Renal cortex interstitium (tissue), 15 donors: ENCODE results near the gene INPP5A. TPM values are rescaled to one million over a fixed set of nuclear protein-coding genes. Genes with fewer than 3 reads are reported as not detected.
"Not testable (repeated sequence)": the region's sequence is repeated elsewhere in the genome, so short reads cannot be mapped to it uniquely, and the experiment has no call there.

Experiments used
- DNase-seq, 11 donors: peaks; one replicate each; pipeline ENCODE4 v3.0.0-alpha.2; 2013; ENCODE audit warnings: low read depth in 9 of 11, low spot score in 4 of 11; ENCODE audit errors: extremely low read depth in 1 of 11
- long read RNA-seq, 16 experiments: transcript quantifications; one replicate each; lab custom pipeline, GENCODE V29; 2026
- polyA plus RNA-seq, 3 donors: library from polyadenylated mRNA; unstranded; fragments of 120-200 nt; gene quantifications; one replicate each; pipeline ENCODE4 v1.2.1, GENCODE V29; 2013; ENCODE audit not compliant: insufficient read length in 3 of 3

INPP5A gene, protein sequence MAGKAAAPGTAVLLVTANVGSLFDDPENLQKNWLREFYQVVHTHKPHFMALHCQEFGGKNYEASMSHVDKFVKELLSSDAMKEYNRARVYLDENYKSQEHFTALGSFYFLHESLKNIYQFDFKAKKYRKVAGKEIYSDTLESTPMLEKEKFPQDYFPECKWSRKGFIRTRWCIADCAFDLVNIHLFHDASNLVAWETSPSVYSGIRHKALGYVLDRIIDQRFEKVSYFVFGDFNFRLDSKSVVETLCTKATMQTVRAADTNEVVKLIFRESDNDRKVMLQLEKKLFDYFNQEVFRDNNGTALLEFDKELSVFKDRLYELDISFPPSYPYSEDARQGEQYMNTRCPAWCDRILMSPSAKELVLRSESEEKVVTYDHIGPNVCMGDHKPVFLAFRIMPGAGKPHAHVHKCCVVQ
- polyA plus RNA-seq: 10 to 100 TPM; 30.7 to 33.1 (median 31.3) TPM
- long read RNA-seq, donor 1, partial matches to known transcripts: 6 of 9 reads
- long read RNA-seq, donor 1, other reads (novel, unspliced or antisense): 0 of 9 reads
- long read RNA-seq, donor 2, partial matches to known transcripts: 6 of 7 reads
- long read RNA-seq, donor 2, other reads (novel, unspliced or antisense): 0 of 7 reads
- long read RNA-seq, donor 3, transcript INPP5A-203 (16 exons, 2,967 nt): major isoform, 10 of 15 reads
- long read RNA-seq, donor 3, partial matches to known transcripts: 5 of 15 reads
- long read RNA-seq, donor 3, other reads (novel, unspliced or antisense): 0 of 15 reads
- long read RNA-seq, donor 4, partial matches to known transcripts: 0 of 3 reads
- long read RNA-seq, donor 4, other reads (novel, unspliced or antisense): 0 of 3 reads
- long read RNA-seq, donor 5: 0 reads
- long read RNA-seq, donor 6, partial matches to known transcripts: 47 of 49 reads
- long read RNA-seq, donor 6, other reads (novel, unspliced or antisense): 0 of 49 reads
- long read RNA-seq, donor 7, partial matches to known transcripts: 0 of 4 reads
- long read RNA-seq, donor 7, other reads (novel, unspliced or antisense): 0 of 4 reads
- long read RNA-seq, donor 8, transcript INPP5A-203 (16 exons, 2,967 nt): major isoform, 10 of 10 reads
- long read RNA-seq, donor 8, partial matches to known transcripts: 0 of 10 reads
- long read RNA-seq, donor 8, other reads (novel, unspliced or antisense): 0 of 10 reads
- long read RNA-seq, donor 9, transcript INPP5A-203 (16 exons, 2,967 nt): major isoform, 5 of 51 reads
- long read RNA-seq, donor 9, partial matches to known transcripts: 46 of 51 reads
- long read RNA-seq, donor 9, other reads (novel, unspliced or antisense): 0 of 51 reads
- long read RNA-seq, donor 10, partial matches to known transcripts: 29 of 33 reads
- long read RNA-seq, donor 10, other reads (novel, unspliced or antisense): 0 of 33 reads
- long read RNA-seq, donor 11, partial matches to known transcripts: 0 of 2 reads
- long read RNA-seq, donor 11, other reads (novel, unspliced or antisense): 0 of 2 reads
- long read RNA-seq, donor 12, partial matches to known transcripts: 0 of 2 reads
- long read RNA-seq, donor 12, other reads (novel, unspliced or antisense): 0 of 2 reads
- long read RNA-seq, donor 13: 0 reads
- long read RNA-seq, donor 14, transcript INPP5A-203 (16 exons, 2,967 nt): major isoform, 8 of 9 reads
- long read RNA-seq, donor 14, partial matches to known transcripts: 0 of 9 reads
- long read RNA-seq, donor 14, other reads (novel, unspliced or antisense): 0 of 9 reads
- long read RNA-seq, donor 15, partial matches to known transcripts: 28 of 30 reads
- long read RNA-seq, donor 15, other reads (novel, unspliced or antisense): 0 of 30 reads
- long read RNA-seq, donor 16, transcript INPP5A-203 (16 exons, 2,967 nt): major isoform, 8 of 149 reads
- long read RNA-seq, donor 16, partial matches to known transcripts: 139 of 149 reads
- long read RNA-seq, donor 16, other reads (novel, unspliced or antisense): 0 of 149 reads

DNA sequence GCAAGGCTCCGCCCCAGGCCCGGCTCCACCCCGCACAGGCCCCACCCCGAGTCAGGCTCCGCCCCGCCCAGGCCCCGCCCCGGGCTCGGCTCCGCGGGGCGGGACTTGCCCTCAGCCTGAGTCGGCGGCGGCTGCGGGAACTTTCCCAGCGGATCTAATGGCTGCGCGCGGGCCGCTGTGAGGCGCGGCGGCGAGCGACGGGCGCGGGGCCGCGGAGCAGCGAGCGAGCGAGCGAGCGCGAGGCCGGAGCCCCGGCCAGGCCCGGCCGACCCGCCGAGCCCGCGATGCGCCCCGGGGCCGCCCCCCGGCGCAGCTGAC lies at the start of gene INPP5A:
TSS of gene INPP5A (plus strand) at position 104 of the 318 bp plus-strand sequence. CDS start 310 bp downstream, outside the sequence.
- DNase-seq: no peak

DNA sequence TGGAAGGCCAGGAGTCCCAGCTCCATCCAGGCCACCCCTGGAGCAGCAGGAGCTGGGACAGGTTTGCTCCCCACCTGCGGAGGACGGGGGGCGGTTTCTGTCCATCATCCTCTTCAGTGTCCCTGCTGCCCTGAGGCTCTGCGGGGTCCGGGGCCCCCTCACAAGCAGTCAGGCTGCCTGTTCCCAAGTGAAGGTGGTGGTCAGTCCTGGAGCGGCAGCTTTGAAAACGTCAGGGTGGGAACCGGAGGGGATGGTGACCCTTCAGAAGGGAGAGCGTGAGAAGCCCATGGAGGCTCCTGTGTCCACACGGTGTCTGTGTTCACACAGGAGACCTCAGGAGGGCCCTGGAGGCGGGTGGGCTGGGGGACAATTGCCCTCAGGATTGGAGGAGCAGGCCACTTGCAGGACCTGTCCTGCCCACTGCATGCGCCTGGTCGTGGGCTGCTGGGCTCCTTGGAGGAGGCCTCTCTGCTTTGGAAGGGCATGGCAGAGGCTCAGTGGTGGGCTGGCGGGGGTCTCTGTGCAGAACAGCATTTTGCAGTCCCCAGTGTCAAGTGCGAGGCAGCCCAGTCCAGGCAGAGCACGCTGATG lies 49.3 kb upstream of the INPP5A start:
- DNase-seq: no peak

DNA sequence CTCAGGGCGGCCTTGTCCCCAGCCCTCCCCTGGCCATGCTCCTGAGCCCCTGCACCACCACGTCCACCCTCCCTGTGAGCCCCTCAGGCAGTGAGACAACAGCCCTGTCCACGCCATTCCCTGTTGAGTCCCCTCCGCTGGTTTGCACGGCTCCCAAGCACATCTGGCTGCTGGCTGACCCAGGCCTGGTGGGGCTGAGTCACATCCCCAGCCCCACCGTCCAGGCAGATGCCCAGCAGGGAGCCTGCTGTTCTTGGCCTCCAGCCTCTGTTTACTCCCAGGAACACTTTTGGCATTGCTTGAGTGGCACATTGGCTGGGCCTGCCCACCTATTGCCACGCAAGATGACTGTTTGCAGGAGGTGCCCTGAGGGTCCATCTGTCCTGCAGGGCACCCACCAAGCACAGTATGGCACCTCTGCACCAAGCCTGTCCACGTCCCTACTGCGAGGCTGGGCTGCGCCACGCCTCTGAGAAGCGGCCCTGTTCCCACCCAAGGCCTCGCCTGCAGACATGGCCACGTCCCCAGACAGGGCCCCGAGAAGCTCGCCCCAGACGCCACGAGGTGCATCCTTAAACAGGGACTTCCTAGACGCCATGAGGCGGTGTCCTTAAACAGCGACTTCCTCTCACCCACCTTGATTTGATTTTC lies 48.4 kb upstream of the INPP5A start:
- DNase-seq: no peak

DNA sequence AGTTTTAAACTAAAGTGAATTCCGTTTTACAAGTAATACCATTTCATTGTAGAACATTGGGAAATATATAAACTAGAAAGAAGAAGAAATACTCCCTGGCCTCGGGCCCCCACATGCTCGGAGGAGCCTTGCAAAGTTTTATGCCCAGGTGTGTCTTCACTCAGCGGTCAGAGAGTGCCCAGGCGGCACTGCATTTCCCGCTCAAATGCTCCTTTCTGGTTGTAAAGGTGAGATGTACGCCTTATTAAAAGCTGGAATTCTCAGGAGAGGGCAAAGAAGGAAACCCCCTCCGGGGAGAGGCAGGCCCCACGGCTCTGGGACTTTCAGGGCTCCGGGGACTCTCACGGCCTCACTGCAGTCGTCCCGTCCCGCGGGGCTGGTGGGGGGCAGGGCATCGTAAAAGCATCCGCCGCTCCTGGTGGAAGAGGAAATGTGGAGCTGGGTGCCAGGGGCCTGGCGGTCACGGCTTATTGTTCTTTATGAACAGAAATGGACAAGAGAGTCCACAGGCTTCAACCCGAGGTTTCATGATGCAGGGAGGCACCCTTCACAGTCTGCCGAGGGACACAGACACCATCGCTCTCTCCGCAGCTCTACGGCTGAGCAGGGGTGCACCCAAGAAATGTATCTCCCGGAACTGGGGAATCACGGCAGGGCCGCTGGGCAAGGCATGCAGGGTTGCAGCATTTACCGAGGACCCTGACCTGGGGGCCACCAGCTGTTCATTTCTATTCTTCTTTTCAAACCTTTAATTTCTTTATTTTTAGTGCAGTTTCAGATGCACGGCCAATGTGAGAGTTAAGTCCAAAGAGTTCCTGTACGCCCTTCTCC lies 47.7 kb upstream of the INPP5A start:
- DNase-seq: no peak

DNA sequence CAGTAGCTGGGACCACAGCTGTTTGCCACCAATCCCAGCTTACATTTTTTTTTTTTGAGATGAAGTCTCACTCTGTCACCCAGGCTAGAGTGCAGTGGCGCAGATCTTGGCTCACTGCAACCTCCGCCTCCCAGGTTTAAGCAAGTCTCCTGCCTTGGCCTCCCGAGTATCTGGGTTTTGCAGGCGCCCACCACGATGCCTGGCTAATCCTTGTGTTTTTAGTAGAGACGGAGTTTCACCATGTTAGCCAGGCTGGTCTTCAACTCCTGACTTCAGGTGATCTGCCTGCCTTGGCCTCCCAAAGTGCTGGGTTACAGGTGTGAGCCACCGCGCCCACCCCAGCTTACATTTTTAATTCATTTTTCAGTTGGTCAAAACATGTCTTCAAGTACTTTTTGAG lies 46.1 kb upstream of the INPP5A start:
- not testable (repeated sequence) for DNase-seq

DNA sequence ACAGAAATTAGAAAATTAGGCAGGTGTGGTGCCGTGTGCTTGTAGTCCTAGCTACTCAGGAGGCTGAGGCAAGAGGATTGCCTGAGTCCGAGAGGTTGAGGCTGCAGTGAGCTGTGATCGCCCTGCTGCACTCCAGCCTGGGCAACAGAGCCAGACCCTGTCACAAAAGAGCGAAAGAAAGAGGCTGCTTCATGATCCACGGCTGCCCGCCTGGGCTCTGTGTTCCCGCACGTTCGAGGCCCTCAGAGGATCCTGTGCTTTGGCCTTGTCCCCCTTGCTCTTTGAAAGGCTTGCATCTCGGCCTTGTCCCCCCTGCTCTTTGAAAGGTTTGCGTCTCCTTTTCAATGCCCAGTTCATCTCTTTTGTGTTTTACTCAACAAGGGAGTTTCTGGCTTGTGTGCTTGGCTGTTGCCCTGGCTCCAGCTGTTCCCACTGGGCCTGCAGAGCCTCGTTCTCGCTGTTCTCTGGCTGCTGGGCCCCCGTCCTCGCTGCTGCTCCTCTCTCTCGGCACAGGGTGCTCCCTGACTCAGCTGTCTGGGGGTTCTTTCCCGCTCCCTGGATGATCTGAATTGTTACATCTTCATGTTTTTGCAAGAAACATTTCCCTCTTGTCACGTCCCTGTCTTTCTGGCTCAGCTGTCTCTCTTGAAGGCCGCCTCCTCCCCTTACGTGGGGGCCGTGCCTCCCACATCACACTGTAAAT lies 45.1 kb upstream of the INPP5A start:
- no peak for DNase-seq

DNA sequence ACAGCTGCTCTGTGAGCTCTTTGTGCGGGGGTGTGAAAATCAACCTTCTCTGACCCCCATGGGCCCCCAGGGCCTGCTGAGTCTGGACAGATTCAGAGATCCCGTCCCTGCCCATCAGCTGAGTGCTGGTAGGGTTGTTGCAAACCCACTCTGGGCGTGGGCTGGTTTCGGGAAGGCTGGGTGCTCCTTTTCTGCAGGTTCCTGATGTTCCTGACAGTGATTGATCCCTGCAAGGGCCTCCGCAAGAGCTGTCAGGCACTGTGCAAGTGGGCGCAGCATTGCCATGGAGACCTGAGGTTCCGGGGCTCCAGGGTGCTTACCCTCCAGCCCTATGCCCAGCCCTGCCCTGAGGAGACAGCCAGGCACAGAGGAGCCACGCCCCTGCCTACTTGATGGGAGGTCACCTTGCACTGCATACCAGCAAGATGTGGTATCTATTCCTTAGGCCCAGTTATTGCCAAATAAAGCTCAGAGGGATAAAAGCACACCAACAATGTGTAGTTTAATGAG lies 44.3 kb upstream of the INPP5A start:
- no peak for DNase-seq

DNA sequence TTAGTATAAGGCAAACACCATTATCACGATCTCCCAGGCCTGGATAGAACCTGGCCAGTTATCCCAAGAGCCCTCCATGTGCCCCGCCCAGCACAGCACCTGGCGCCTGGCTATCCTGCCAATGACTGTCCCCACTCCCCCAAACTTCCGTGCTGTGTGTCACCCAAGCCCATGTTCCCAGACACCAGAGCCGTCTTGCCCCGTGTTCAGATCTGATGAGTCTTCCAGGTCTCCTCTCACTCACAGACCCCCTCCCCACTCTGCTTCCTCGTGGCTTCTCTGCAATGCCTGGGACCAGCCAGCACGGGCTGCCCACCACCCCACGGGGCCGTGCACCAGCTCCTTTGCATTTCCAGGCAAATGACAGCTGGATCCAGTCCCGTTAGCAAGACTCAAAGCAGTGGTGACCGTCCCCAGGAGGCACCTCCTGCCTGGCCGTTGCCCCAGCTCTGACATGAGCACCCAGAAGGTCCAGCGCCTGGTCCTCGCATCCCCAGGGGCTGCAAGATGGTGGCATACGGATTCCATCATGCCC lies 43.8 kb upstream of the INPP5A start:
- no peak for DNase-seq

DNA sequence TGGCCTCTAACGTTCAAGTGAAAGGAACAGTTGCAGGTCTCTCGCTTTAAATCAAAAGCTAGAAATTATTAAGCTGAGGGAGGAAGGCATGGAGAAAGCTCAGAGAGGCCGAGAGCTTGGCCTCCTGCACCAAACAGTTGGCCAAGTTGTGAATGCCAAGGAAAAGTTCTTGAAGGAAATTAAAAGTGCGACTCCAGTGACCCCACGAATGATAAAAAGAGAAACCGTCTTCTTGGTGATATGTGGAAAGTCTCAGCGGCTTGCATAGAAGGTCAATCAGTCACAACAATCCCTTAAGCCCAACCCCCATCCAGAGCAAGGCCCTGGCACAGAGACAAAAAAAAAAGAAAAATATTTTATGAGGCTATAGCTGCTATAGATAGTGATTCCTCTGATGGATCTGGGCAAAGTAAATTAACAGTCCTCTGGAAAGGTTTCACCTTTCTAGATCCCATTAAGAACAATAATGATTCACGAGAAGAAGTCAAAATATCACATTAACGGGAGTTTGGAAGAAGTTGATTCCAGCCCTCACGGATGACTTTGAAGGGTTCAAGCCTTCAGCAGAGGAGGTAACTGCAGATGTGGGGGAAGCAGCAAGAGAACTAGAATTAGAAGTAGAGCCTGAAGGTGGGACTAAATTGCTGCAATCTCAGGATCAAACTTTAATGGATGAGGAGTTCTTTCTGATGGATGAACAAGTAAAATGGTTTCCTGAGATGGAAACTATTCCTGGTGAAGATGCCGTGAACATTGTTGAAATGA lies 42.5 kb upstream of the INPP5A start:
- no peak for DNase-seq

DNA sequence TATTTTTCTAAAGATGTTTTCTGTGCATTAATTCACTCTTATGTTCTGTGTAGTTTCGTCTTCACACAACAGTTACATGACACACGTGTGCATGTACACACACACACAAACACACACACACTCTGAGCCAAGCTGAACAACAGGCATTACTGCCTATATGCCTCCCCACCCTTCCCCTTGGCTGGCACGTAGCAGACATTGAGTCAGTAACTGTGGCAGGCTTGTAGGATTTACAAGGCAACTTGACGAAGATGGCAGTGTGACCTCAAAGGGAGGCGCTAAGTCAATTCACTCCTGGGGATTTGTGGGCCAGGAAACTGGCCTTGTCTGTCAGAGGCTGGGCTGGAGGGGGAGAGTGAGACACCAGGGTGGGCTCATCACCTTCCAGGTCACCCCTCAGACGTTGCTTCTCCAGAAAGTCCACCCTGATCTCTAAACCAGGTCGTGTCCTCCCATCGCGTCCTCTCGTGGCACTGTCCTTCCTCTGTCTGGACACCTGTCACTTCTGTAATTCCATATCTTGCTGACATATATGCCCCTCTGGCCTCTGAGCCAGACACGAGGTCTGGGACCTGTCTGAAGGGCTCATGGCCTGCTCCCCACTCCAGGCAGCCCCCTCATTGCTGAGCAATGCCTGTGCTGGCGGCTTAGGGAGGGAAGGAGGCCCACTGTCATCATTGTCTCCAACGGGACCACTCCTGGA lies 41.1 kb upstream of the INPP5A start:
- DNase-seq: no peak

DNA sequence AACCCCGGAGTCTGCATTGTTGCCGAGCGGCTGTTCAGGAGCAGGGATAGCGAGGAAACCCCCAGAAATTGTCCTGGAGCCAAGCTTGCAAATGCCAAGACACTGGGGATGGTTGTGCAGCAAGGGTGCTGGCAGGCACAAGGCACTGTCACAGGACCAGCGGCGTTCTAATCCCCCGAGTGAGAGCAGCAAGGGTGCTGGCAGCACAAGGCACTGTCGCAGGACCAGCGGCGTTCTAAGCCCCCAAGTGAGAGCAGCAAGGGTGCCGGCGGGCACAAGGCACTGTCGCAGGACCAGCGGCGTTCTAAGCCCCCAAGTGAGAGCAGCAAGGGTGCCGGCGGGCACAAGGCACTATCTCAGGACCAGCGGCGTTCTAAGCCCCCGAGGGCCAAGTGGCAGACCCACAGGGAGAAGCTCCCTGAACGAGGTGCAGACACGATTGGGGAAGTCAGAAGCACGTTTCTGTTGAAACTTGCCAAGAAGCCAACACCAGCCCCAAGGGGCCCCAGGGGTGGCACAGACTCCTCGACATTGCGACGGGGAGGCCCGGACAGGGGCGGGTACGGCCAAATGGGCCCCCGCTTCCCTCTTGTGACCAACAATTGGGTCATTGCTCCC lies 40.4 kb upstream of the INPP5A start:
- DNase-seq: no peak

DNA sequence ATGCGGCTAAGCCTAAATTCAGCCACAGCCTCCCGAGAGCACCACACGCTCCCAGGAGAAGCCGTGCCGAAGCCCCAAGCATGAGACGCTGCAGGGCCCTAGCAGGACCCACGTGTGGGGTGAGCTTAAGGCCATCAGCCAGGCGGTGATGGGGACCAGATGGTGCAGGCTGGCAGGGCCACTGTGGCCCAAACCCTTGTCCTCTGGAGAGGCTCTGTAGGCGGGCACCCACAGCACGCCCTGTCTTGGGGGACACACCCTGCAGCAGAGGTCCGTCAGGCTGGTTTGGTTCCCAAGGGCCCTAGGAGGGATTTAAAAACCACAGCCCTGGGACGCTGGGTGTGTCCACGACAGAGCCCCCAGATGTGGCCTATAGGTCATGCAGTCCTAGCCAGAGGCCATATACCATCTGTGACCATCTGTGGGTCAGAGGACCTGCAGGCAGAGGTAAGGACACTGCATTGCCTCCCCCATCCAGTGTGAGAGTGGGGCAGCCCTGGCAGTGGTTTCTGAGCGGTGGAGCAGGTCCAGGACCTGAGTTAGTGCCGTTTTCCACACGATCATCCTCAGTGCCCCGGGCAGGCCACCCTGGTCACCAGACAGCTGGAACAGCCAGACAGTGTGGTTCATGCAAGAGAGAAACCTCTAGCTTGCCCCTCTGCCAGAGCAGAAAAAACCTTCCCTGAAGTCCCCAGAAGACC lies 39.6 kb upstream of the INPP5A start:
- no peak for DNase-seq
